ENCODE measurements around the gene PROCA1.

The PROCA1 gene

GRCh38 chr17:28755486-28755885 lies 43.8 kb upstream of the PROCA1 start:
- no peak for DNase-seq (ENCODE audit: extremely low read depth, low read depth)
- no peak overlapping the region for H3K4me3 ChIP-seq (replicated peaks; ENCODE audit: low read depth, low read length)
- no peak for TF ChIP-seq CTCF (IDR thresholded peaks at IDR 0.05; ENCODE audit: low read depth, low read length, missing control alignments)

GRCh38 chr17:28751600-28752366 lies 40.1 kb upstream of the PROCA1 start:
- no peak for DNase-seq (ENCODE audit: extremely low read depth, low read depth)
- TF ChIP-seq CTCF (IDR thresholded peaks at IDR 0.05; ENCODE audit: low read depth, low read length, missing control alignments) = no peak
- H3K4me3 ChIP-seq (replicated peaks; ENCODE audit: low read depth, low read length) = no peak overlapping the region

- H3K4me3 ChIP-seq (replicated peaks; ENCODE audit: low read depth, low read length) = no peak overlapping the region
- peak; percentile 85 for DNase-seq (ENCODE audit: extremely low read depth, low read depth)
- TF ChIP-seq CTCF (IDR thresholded peaks at IDR 0.05; ENCODE audit: low read depth, low read length, missing control alignments) = peak; percentile 97
Measured at GRCh38 chr17:28750178-28751047, 38.7 kb upstream of the PROCA1 start.

GRCh38 chr17:28749516-28750177 lies 38.0 kb upstream of the PROCA1 start:
- no peak for DNase-seq (ENCODE audit: extremely low read depth, low read depth)
- no peak for TF ChIP-seq CTCF (IDR thresholded peaks at IDR 0.05; ENCODE audit: low read depth, low read length, missing control alignments)
- no peak overlapping the region for H3K4me3 ChIP-seq (replicated peaks; ENCODE audit: low read depth, low read length)

GRCh38 chr17:28748852-28749515 lies 37.3 kb upstream of the PROCA1 start:
- H3K4me3 ChIP-seq (replicated peaks; ENCODE audit: low read depth, low read length) = no peak overlapping the region
- no peak for DNase-seq (ENCODE audit: extremely low read depth, low read depth)
- TF ChIP-seq CTCF (IDR thresholded peaks at IDR 0.05; ENCODE audit: low read depth, low read length, missing control alignments) = no peak

Measured in HFF-Myc (cell line).